Adrenal gland (tissue), 5 donors: ENCODE data around the gene ITGA11.

Experiments used
- CTCF ChIP-seq, 6 experiments: fragments of 450-650 bp in 4 of 6; fragments of 200-600 bp in 2 of 6; sonication (generic) in 1 of 6; IDR thresholded peaks; 1 replicate in 5 of 6; 2 replicates in 1 of 6; pipeline versions ENCODE4 v1.5.1 to v1.8.0; 2016 to 2021; ENCODE audit warnings: antibody characterized with exemption in 6 of 6, mild to moderate bottlenecking in 2 of 6, moderate library complexity in 1 of 6
- POLR2A ChIP-seq, 2 donors: fragments of 450-650 bp; IDR thresholded peaks; one replicate each; pipeline ENCODE4 v1.6.1; 2017; ENCODE audit warnings: antibody characterized with exemption in 2 of 2, mild to moderate bottlenecking in 2 of 2, moderate library complexity in 1 of 2
- donor health status: DM: no; HTN: no; CAD: no.

GRCh38 chr15:68375191-68375631, 56.8 kb downstream of the ITGA11 start:
- TF ChIP-seq CTCF (IDR thresholded peaks at IDR 0.05) (no peak), POLR2A (IDR thresholded peaks at IDR 0.05) (no peak)
